ENCODE data around the gene CCDC141.

DNA sequence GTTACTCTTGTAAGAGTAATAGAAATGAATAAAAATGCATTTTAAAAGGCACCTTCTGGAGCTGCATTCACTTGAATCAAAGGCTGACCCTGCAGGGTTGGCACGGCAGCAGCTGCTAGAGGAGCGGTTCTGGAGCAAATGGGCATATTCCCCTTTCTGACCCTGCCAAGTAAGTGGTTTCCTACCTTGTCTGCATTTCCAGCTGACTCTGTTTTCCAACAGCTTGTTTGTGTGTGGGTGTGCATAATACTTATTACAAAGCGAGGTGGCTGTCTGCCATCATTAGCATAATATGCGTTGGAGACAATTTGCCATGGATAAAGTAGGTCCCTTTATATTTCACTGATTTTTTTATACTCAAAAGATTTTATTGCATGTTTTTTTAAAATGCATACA, 221.5 kb downstream of the CCDC141 start:
- TF ChIP-seq, protein P1, sequence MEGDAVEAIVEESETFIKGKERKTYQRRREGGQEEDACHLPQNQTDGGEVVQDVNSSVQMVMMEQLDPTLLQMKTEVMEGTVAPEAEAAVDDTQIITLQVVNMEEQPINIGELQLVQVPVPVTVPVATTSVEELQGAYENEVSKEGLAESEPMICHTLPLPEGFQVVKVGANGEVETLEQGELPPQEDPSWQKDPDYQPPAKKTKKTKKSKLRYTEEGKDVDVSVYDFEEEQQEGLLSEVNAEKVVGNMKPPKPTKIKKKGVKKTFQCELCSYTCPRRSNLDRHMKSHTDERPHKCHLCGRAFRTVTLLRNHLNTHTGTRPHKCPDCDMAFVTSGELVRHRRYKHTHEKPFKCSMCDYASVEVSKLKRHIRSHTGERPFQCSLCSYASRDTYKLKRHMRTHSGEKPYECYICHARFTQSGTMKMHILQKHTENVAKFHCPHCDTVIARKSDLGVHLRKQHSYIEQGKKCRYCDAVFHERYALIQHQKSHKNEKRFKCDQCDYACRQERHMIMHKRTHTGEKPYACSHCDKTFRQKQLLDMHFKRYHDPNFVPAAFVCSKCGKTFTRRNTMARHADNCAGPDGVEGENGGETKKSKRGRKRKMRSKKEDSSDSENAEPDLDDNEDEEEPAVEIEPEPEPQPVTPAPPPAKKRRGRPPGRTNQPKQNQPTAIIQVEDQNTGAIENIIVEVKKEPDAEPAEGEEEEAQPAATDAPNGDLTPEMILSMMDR (IDR thresholded peaks at IDR 0.05), result no peak
- TF ChIP-seq POLR2A (IDR thresholded peaks at IDR 0.05), result no peak

Data from Peyer's patch (tissue), 4 donors.